Measurements from ENCODE around the gene ODAD3.

GRCh38 chr19:11434703-11435056 is 241 bp downstream of the ODAD3 start:
- TF ChIP-seq CTCF (IDR thresholded peaks at IDR 0.05) = no peak
- no peak for TF ChIP-seq POLR2AphosphoS5 (IDR thresholded peaks at IDR 0.05; ENCODE audit: low read depth, low read length)
- TF ChIP-seq TCF7L2 (IDR thresholded peaks at IDR 0.05; ENCODE audit: low read depth, low read length) = no peak
- no peak for TF ChIP-seq SIN3A (IDR thresholded peaks at IDR 0.05; ENCODE audit: borderline replicate concordance, insufficient read depth, low read depth, low read length)
